NT2/D1 (cell line): ENCODE data around the gene CCNE1.
"Not testable (repeated sequence)": the region's sequence is repeated elsewhere in the genome, so short reads cannot be mapped to it uniquely, and the experiment has no call there.

Experiments used
- DNase-seq: peaks from one replicate; pipeline ENCODE4 v3.0.0-alpha.2; 2011; ENCODE audit warnings: low read depth, low spot score
- H3K27me3 ChIP-seq: 2 replicates; pipeline ENCODE4 v1.6.0; 2011; ENCODE audit warnings: mild to moderate bottlenecking; ENCODE audit not compliant: insufficient read length, insufficient read depth
- H3K36me3 ChIP-seq: 2 replicates; pipeline ENCODE4 v1.6.1; 2011; ENCODE audit warnings: mild to moderate bottlenecking, low read length, mixed read lengths; ENCODE audit not compliant: insufficient read depth, insufficient read length
- H3K4me1 ChIP-seq: 2 replicates; pipeline ENCODE4 v1.5.1; 2011; ENCODE audit not compliant: insufficient read depth, insufficient read length
- H3K4me3 ChIP-seq: 2 replicates; pipeline ENCODE4 v1.5.1; 2011; ENCODE audit warnings: low read depth; ENCODE audit not compliant: insufficient read length
- H3K9ac ChIP-seq: 2 replicates; pipeline ENCODE4 v1.6.0; 2011; ENCODE audit warnings: low read depth; ENCODE audit not compliant: insufficient read length
- H3K9me3 ChIP-seq: 2 replicates; pipeline ENCODE4 v1.5.1; 2011; ENCODE audit warnings: mild to moderate bottlenecking, low read length; ENCODE audit not compliant: insufficient read depth
- SUZ12 ChIP-seq: IDR thresholded peaks from 2 replicates; pipeline ENCODE4 v1.6.1; 2011; ENCODE audit not compliant: insufficient read length, insufficient read depth; ENCODE audit errors: extremely low read depth
- YY1 ChIP-seq: IDR thresholded peaks from 2 replicates; pipeline ENCODE4 v1.6.1; 2011; ENCODE audit not compliant: insufficient read length, insufficient read depth
- ZNF274 ChIP-seq: IDR thresholded peaks from 2 replicates; pipeline ENCODE4 v1.6.1; 2011; ENCODE audit warnings: mild to moderate bottlenecking, low read depth, low read length

Gene CCNE1

GRCh38 chr19:29789007-29789406 is 22.8 kb upstream of the CCNE1 start:
- H3K9me3 ChIP-seq: no peaks in the 10 kb centered on the region
- TF ChIP-seq SUZ12 (no peak), YY1 (no peak), ZNF274 (no peak)
- no peak for DNase-seq
- H3K36me3 ChIP-seq: no peaks in the 10 kb centered on the region
- no peak overlapping the region for H3K4me3 ChIP-seq
- no peak overlapping the region for H3K9ac ChIP-seq
- no peaks in the 10 kb centered on the region for H3K27me3 ChIP-seq
- H3K4me1 ChIP-seq: peaks cover 2% of the 10 kb centered on the region

- H3K4me1 ChIP-seq: peaks cover 2% of the 10 kb centered on the region
- DNase-seq: no peak
- no peaks in the 10 kb centered on the region for H3K27me3 ChIP-seq
- no peaks in the 10 kb centered on the region for H3K36me3 ChIP-seq
- TF ChIP-seq ZNF274: no peak
- no peak for TF ChIP-seq YY1
- no peak for TF ChIP-seq SUZ12
- H3K4me3 ChIP-seq: no peak overlapping the region
- no peaks in the 10 kb centered on the region for H3K9me3 ChIP-seq
- H3K9ac ChIP-seq: no peak overlapping the region
Measured at GRCh38 chr19:29793116-29793727, 18.6 kb upstream of the CCNE1 start.

DNA sequence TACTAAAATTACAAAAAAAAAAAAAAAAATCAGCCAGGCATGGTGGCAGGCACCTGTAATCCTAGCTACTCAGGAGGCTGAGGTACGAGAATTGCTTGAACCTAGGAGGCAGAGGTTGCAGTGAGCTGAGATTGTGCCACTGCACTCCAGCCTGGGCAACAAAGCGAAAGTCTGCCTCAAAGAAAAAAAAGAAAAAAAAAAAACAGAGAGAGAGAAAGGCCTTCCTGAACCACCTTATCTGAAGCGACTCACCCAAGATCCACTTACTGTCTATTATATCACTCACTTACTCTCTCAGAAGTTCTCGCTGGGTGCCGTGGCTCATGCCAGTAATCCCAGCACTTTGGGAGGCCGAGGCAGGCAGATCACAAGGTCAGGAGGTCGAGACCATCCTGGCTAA is 17.3 kb upstream of the CCNE1 start:
- H3K4me1 ChIP-seq, H3K36me3 ChIP-seq, DNase-seq, H3K9ac ChIP-seq, H3K9me3 ChIP-seq, H3K27me3 ChIP-seq, H3K4me3 ChIP-seq: not testable (repeated sequence)

GRCh38 chr19:29795461-29796172 is 16.2 kb upstream of the CCNE1 start:
- H3K27me3 ChIP-seq: no peaks in the 10 kb centered on the region
- TF ChIP-seq YY1 (no peak), SUZ12 (no peak), ZNF274 (no peak)
- H3K9ac ChIP-seq: no peak overlapping the region
- peaks cover 2% of the 10 kb centered on the region for H3K4me1 ChIP-seq
- no peak for DNase-seq
- H3K4me3 ChIP-seq: no peak overlapping the region
- H3K9me3 ChIP-seq: no peaks in the 10 kb centered on the region
- H3K36me3 ChIP-seq: no peaks in the 10 kb centered on the region

DNA sequence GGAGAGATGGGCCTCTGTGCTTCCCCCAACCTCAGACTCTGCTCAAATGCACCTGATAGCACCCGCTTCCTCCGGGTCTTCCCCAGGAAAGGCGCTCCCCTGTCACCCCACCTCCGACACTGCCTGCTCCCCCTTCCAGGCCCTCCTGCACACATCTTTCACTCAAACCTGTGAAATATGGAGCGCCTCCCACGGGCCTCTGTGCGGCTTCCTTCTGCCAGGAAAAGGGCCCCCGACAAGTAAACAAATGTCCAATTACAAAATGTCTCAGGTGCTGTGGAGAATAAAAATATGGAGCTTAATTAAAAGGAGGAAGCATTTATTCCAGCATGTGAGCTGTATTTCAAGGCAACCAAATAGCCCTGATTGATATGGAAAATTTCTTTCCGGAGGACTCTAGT is 15.6 kb upstream of the CCNE1 start:
- Histone ChIP-seq H3K27me3 (no peaks in the 10 kb centered on the region), H3K4me1 (peaks cover 2% of the 10 kb centered on the region), H3K36me3 (no peaks in the 10 kb centered on the region), H3K9me3 (no peaks in the 10 kb centered on the region), H3K4me3 (no peak overlapping the region), H3K9ac (no peak overlapping the region)
- DNase-seq: no peak
- no peak for TF ChIP-seq ZNF274

DNA sequence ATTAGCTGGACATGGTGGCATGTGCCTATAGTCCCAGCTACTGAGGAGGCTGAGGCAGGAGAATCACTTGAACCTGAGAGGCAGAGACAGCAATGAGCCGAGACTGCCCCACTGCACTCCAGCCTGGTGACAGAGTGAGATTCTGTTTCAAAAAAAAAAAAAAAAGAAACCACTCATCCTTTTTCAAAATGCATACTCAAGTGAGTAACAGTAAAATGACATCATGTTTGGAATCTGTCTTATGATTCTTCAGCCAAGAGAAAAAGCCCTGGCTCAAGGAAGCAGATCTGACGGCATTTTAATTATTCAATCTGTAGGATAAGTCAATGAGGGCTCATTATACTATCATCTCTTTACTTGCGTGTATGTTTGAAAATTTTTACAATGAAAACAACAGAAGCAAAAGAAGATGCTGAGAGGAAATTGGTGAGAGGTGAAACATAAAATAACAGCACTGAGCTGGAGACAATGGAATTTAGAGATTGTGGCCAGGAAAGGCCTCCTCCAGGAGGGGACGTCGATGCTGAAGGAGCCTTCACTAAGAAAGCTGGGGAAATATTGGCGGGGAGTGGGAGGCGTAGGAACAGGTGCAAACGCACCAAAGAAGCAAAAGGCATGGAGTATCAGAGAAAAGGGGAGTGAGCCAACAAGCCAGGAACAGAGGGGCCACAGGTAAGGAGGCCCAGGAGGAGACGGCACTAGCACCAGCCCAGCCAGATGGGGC is 12.9 kb upstream of the CCNE1 start:
- Histone ChIP-seq H3K4me3 (no peak overlapping the region), H3K9ac (no peak overlapping the region), H3K27me3 (no peaks in the 10 kb centered on the region), H3K4me1 (no peaks in the 10 kb centered on the region), H3K36me3 (no peaks in the 10 kb centered on the region), H3K9me3 (no peaks in the 10 kb centered on the region; the same call in 1 of the 2 replicates)
- no peak for DNase-seq
- TF ChIP-seq YY1 (no peak), SUZ12 (no peak), ZNF274 (no peak)

DNA sequence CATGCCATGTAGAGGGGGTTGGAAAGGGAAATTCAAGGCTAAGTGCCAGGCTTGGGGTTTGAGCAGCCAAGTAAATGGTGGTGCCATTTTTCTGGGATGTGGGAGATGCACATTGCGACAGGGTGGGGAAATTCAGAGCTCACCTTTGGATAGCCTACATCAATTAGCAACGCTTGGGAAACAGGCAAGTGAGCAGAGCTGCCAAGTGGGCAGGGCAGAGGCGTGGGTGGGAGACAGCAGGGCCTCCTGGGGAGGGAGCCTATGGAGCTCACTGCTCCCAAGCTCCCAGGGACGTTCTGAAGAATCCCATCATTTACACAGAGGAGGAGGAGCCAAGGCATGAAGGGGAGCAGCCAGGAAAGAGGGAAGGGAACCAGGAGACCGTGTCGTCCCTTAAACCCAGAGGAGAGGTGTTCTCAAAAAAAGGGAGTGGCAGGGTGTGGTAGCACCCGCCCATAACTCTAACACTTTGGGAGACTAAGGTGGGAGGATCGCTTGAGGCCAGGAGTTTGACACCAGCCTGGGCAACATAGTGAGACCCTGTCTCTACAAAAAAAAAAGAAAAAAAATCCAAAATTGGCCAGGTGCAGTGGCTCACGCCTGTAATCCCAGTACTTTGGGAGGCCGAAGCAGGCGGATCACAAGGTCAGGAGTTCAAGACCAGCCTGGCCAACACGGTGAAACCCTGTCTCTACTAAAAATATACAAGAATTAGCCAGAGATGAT is 11.5 kb upstream of the CCNE1 start:
- Histone ChIP-seq H3K36me3 (no peaks in the 10 kb centered on the region), H3K9ac (no peak overlapping the region), H3K4me1 (no peaks in the 10 kb centered on the region), H3K27me3 (no peaks in the 10 kb centered on the region), H3K4me3 (no peak overlapping the region), H3K9me3 (no peaks in the 10 kb centered on the region; the same call in 1 of the 2 replicates)
- TF ChIP-seq ZNF274 (no peak), YY1 (no peak), SUZ12 (no peak)
- no peak for DNase-seq

DNA sequence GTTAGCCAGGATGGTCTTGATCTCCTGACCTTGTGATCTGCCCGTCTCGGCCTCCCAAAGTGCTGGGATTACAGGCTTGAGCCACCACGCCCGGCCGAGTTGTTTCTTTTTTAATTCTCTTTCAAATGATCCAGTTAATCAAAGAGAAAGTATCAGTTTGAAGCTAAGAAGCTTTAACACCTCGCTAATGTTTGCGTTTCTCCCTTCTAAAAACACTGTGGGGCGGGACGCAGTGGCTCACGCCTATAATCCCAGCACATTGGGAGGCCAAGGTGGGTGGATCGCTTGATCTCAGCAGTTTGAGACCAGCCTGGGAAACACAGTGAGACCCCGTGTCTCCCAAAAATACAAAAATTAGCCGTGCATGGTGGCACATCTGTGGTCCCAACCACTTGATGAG is 7.8 kb upstream of the CCNE1 start:
- not testable (repeated sequence) for DNase-seq, H3K9ac ChIP-seq, H3K4me3 ChIP-seq, H3K4me1 ChIP-seq, H3K9me3 ChIP-seq, H3K27me3 ChIP-seq, H3K36me3 ChIP-seq
